HT1080 (cell line): ENCODE data around the gene TENT5C. TPM values are rescaled to one million over a fixed set of nuclear protein-coding genes. Genes with fewer than 3 reads are reported as not detected.

Experiments
- DNase-seq: peaks from one replicate; pipeline ENCODE4 v3.0.0-alpha.2; 2015; ENCODE audit warnings: low read depth
- total RNA-seq: library from RNA; depleted of rRNA; stranded (reverse); fragments of >200 nt; shearing (Covaris generic); gene quantifications from 2 replicates; pipeline ENCODE4 v1.2.3, GENCODE V29; 2014

The TENT5C gene
- total RNA-seq, 1 experiment from 2014 or later, result 1.7 TPM

GRCh38 chr1:117572546-117572945, 33.3 kb upstream of the TENT5C start:
- DNase-seq, result no peak

- peak; percentile 59 for DNase-seq
Observed at GRCh38 chr1:117573386-117574023, 32.3 kb upstream of the TENT5C start.

GRCh38 chr1:117574161-117574835, 31.6 kb upstream of the TENT5C start:
- no peak for DNase-seq

- no peak for DNase-seq
Observed at GRCh38 chr1:117575586-117576225, 30.1 kb upstream of the TENT5C start.

- no peak for DNase-seq
Observed at GRCh38 chr1:117576236-117576635, 29.6 kb upstream of the TENT5C start.

GRCh38 chr1:117577191-117577885, 28.5 kb upstream of the TENT5C start:
- no peak for DNase-seq

- no peak for DNase-seq
Observed at GRCh38 chr1:117578466-117578865, 27.4 kb upstream of the TENT5C start.

GRCh38 chr1:117579221-117579906, 26.5 kb upstream of the TENT5C start:
- no peak for DNase-seq

GRCh38 chr1:117580436-117580835, 25.4 kb upstream of the TENT5C start:
- no peak for DNase-seq

- DNase-seq, result no peak
Observed at GRCh38 chr1:117580882-117581281, 25.0 kb upstream of the TENT5C start.

- no peak for DNase-seq
Observed at GRCh38 chr1:117581391-117581943, 24.4 kb upstream of the TENT5C start.

GRCh38 chr1:117582451-117582850, 23.4 kb upstream of the TENT5C start:
- peak; percentile 39 for DNase-seq

GRCh38 chr1:117583247-117583646, 22.6 kb upstream of the TENT5C start:
- DNase-seq, result no peak

GRCh38 chr1:117584181-117584580, 21.7 kb upstream of the TENT5C start:
- no peak for DNase-seq

- no peak for DNase-seq
Observed at GRCh38 chr1:117585086-117585485, 20.8 kb upstream of the TENT5C start.

GRCh38 chr1:117586337-117586736, 19.5 kb upstream of the TENT5C start:
- no peak for DNase-seq

GRCh38 chr1:117586747-117587498, 18.9 kb upstream of the TENT5C start:
- DNase-seq, result no peak

- DNase-seq, result no peak
Observed at GRCh38 chr1:117587499-117588356, 18.1 kb upstream of the TENT5C start.

GRCh38 chr1:117589544-117589943, 16.3 kb upstream of the TENT5C start:
- no peak for DNase-seq
